ENCODE measurements around the gene SNRPA1. TPM values are rescaled to one million over a fixed set of nuclear protein-coding genes. Genes with fewer than 3 reads are reported as not detected.

The SNRPA1 gene
- total RNA-seq, 1 donor from 2014 or later = 71.6 TPM

DNA sequence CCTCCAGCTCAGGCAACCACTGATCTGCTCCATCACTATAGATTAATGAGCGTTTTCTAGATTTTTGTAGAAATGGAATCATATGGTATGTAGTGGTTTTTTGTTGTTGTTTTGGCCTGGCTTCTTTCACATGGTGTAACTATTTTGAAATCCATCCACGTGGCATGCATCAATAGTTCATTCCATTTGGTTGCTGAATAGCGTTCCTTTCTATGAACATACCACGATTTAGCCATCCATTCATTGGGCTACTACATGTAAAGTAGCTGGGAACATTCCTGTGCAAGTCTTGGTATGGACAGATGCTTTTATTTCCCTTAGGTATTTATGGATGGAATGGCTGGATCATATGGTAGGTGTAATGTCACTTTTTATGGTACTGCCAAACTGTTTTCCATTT is 32.5 kb downstream of the SNRPA1 start:
- no peak for DNase-seq (ENCODE audit: low spot score)

DNA sequence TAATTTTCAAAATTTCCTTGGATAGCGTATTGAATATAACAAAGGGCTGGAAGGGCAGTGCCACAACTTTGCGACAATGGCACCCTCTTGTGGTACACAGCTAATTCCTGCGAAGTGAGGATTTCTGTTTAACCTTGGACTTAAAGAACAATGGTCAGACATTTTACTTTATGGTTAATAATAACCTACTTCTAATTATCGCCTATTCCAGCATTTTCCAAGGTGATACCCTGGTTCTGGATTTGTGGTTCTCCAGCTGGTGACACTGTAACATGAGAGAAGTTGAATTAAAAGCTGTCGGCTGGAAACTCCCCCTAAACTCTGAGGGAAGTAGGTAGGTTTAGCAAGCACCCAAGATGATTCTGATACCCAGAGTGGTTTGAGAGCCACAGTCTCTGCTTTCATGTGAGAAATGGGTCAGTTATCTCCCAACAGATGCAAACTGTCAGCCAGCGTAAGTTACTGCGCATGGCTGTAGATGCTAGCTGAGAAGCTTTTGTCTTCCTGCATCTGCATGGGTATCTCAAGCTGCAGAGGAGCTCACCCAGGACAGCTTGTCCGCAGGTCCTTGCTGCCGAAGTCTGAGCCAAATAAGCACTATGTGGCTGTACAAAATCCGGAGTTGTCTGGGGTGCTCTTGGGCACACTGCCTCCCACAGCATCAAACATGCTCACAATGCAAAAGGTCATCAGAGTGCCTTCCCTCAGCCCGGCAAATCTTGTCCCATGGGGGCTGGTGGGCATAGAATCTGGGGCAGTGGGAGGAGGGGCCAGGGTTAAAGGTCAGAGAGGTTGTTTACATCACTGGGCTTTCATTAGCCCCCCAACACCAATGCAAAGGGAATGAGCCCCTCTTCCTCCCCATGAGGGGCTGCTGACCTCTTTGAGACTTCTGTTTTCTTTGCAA is 36.6 kb downstream of the SNRPA1 start:
- DNase-seq (ENCODE audit: low spot score) = peak; percentile 69

DNA sequence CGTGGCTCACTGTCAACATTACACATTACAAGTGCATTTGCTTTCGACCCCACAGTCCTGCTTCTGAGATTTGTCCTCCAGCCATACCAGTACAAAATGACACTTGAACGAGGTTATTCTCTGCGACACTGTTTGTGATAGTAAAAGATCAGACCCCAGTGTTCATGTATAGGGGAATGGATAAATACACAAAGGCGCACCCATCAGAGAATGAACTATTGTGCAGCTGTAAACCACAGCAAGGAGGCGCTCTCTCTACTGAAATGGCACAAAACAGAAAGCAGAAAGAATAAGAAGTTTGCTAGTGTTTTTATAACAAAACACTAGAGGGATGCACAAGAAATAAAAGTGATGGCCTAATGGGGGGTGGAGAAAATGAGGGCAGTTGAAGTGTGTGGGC is 38.3 kb downstream of the SNRPA1 start:
- DNase-seq (ENCODE audit: low spot score) = no peak

- no peak for DNase-seq (ENCODE audit: low spot score)
Measured at GRCh38 chr15:101255615-101256241, 39.3 kb downstream of the SNRPA1 start.

GRCh38 chr15:101255051-101255395 is 40.0 kb downstream of the SNRPA1 start:
- DNase-seq (ENCODE audit: low spot score) = no peak

GRCh38 chr15:101254157-101255050 is 40.6 kb downstream of the SNRPA1 start:
- DNase-seq (ENCODE audit: low spot score) = no peak

- no peak for DNase-seq (ENCODE audit: low spot score)
Measured at GRCh38 chr15:101252836-101253235, 42.2 kb downstream of the SNRPA1 start.

DNA sequence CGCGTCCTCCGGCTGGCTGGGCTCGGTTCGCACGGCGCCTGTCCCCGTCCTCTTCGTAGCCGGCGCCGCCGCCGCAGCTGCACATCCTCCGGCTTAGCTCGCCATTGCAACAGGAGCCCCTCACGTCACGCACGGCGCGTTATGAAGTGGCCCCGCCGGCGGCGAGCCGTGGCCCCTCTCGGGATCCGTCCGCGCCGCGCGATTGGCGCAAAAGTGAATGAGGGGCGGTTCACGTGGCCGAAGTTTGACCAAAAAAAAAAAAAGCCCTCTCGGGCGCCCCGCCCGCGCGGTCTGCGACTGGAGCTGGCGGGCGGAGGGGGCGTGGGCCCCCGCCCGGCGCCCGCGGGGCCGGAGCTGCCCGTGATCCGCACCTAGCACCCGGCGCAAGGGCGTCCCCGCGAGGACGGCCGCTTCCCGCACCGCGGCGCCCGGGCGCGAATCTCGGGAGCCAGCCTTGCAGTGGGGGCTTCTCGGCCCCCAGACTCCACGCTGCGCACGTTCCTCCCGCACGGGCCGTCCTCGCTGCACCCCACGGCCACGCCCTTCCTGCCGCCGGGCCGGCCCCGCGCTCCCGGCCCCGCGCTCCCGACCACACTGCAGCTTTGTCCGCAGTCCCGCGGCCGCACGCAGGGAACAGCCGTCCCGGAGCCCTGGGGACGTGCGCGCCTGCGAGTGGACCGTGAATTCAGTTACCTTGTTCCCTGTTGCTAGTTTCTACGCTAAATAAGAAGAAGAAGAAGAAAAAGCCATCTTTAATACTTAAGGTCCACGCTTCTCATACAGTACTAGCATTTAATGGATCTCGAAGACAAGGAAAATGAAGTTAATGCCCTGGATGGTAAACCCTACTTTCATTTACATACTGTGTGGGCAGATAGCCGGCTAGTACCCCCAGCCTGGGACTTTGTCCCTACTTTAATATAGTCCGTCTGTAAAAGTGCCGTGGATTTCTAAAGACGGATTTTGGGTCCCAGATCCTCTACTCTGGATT is 42.9 kb downstream of the SNRPA1 start, which contains the start of gene CHSY1:
CHSY1 (minus strand) TSS at position 219 of the 991 bp plus-strand sequence. CDS start 592 bp downstream, outside the sequence.
- peak; percentile 93 for DNase-seq (ENCODE audit: low spot score)

- DNase-seq (ENCODE audit: low spot score) = no peak
Measured at GRCh38 chr15:101250873-101251829, 43.9 kb downstream of the SNRPA1 start.

- DNase-seq (ENCODE audit: low spot score) = peak; percentile 33
Measured at GRCh38 chr15:101250341-101250831, 44.7 kb downstream of the SNRPA1 start.

DNA sequence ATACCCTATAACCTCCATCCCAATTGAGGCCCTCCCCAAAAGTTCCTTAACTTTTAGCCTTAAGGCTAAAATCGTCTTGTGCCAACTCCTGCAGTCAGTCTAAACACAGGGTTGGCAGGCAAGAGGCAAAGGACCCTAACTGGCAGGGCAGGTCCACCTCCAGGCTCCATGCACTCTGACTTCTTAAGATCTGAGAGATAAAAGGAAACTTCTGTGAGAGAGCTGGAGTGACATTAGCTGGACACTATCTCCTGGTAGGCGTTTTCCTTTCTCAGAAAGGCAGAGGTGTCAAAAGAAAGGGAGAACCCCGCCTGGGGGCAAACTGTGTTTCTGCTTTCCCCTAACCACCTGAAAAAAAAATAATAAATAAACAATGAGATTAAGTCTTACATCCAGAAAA is 46.8 kb downstream of the SNRPA1 start:
- peak; percentile 35 for DNase-seq (ENCODE audit: low spot score)

- peak; percentile 19 for DNase-seq (ENCODE audit: low spot score)
Measured at GRCh38 chr15:101246824-101247745, 48.0 kb downstream of the SNRPA1 start.

DNA sequence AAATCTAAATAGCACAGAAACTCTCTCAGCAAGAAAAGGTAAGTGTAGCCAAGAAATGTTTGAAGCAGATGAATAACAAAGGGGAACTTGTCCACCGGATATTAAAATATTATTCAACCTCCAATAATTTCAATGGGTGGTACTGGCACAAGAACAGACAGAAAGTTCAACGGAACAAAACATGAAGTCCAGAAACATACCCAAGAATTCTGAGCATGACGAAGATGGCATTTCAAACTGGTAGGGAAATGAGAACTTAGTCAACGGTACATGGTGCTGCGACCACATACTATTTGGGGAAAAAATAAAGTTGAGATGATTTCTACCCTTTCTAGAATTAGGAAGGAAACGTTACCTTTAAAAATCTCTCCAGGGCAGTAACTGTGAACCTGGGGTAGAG is 48.7 kb downstream of the SNRPA1 start:
- DNase-seq (ENCODE audit: low spot score) = no peak

DNA sequence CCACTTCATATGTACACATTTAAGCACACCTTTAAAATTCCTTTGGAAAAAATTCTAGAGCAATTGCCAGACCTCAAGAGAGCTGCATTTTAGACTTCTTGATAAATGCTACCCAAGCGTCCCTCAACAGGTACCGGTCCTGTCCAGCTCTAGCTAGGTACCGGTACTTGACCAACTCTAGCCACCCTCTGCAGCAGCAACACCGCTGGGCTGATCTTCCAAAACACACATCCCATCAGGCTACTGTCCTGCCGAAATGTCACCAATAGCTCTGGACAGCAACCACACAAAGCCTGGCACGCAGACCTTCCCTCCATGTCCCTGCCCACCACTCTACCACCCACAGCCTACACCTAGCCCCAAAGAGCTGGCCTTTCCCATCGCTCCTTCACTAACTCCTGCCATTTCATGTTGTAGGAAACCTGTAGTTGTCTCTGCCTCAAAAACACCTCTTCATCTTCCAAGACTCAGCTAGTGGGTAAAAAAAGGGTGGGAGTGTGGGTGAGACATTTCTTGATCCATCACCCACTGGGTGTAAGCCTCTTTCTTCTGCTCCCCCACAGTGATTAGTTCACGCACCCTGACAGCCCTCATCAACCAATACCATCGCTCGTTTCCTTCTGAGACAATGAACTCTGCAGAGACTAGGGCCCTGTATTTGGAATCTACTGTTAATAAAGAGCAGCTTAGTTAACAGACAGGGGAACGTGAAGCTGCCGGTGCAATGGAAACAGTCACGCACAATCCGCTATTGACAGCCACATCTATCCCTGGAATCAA is 50.0 kb downstream of the SNRPA1 start:
- DNase-seq (ENCODE audit: low spot score) = peak; percentile 24

GRCh38 chr15:101244036-101244781 is 50.8 kb downstream of the SNRPA1 start:
- no peak for DNase-seq (ENCODE audit: low spot score)

- DNase-seq (ENCODE audit: low spot score) = peak; percentile 27
Measured at GRCh38 chr15:101243420-101243819, 51.6 kb downstream of the SNRPA1 start.

DNA sequence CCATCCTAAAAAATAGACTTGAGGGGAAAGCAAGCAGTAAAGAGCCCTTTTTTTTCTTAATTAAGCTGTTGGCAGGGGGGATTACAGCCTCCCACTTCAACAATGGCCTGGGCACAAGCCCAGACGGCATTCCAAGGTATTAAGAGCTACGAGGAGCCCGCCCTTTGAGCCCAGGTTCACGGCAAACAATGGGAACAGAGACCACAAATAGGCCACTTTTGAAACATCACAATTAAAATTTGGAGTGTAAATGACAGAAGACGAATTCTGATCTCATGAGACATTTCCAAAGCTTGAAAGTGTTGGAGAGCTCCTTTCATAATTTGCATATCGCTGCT is 52.1 kb downstream of the SNRPA1 start:
- no peak for DNase-seq (ENCODE audit: low spot score)

Data from ureter (tissue), 1 donor.